GM18499 (cell line): Measurements from ENCODE around the gene TMEM258.

ENCODE experiments used
- ATAC-seq: cut with Tn5 transposase; IDR thresholded peaks from one replicate; pipeline ENCODE4 v1.9.1; 2021; ENCODE audit warnings: moderate number of reproducible peaks; ENCODE audit not compliant: insufficient read depth, unreplicated experiment

The TMEM258 gene

GRCh38 chr11:61762798-61763197 is 29.6 kb downstream of the TMEM258 start:
- no peak for ATAC-seq

GRCh38 chr11:61762223-61762615 is 30.2 kb downstream of the TMEM258 start:
- no peak for ATAC-seq

- no peak for ATAC-seq
Observed at GRCh38 chr11:61761440-61762222, 30.8 kb downstream of the TMEM258 start.

GRCh38 chr11:61760946-61761345 is 31.5 kb downstream of the TMEM258 start:
- ATAC-seq: no peak

GRCh38 chr11:61757213-61757862 is 35.1 kb downstream of the TMEM258 start:
- ATAC-seq: no peak

GRCh38 chr11:61756452-61757212 is 35.8 kb downstream of the TMEM258 start:
- ATAC-seq: no peak

GRCh38 chr11:61756147-61756451 is 36.3 kb downstream of the TMEM258 start:
- no peak for ATAC-seq

GRCh38 chr11:61754534-61755482 is 37.6 kb downstream of the TMEM258 start:
- ATAC-seq: no peak

GRCh38 chr11:61753672-61754071 is 38.7 kb downstream of the TMEM258 start:
- ATAC-seq: no peak

GRCh38 chr11:61752925-61753521 is 39.4 kb downstream of the TMEM258 start:
- ATAC-seq: no peak

GRCh38 chr11:61752117-61752924 is 40.1 kb downstream of the TMEM258 start, which contains the start of gene MYRF:
TSS of gene MYRF (plus strand) at chr11:61752636. CDS start at chr11:61752745, 109 bp downstream.
- no peak for ATAC-seq

- ATAC-seq: no peak
Observed at GRCh38 chr11:61751384-61751783, 41.0 kb downstream of the TMEM258 start.

GRCh38 chr11:61750631-61751273 is 41.6 kb downstream of the TMEM258 start:
- ATAC-seq: no peak

GRCh38 chr11:61749591-61750217 is 42.7 kb downstream of the TMEM258 start:
- ATAC-seq: no peak

GRCh38 chr11:61747967-61748285 is 44.5 kb downstream of the TMEM258 start:
- ATAC-seq: no peak

GRCh38 chr11:61747192-61747966 is 45.0 kb downstream of the TMEM258 start:
- no peak for ATAC-seq

GRCh38 chr11:61746442-61747191 is 45.8 kb downstream of the TMEM258 start:
- no peak for ATAC-seq
